HepG2 (cell line): ENCODE data around the gene FNDC3B. TPM values are rescaled to one million over a fixed set of nuclear protein-coding genes. Genes with fewer than 3 reads are reported as not detected.
A peak's percentile ranks its signal among the peaks of the same experiment; 100 is the strongest.

ENCODE experiments used
- AGO1 ChIP-seq: fragments of 200-400 bp; formaldehyde crosslinking; IDR thresholded peaks from 2 replicates; pipeline ENCODE4 v1.6.1; 2017; ENCODE audit warnings: mild to moderate bottlenecking, low read depth, low read length, moderate library complexity; ENCODE audit not compliant: poor library complexity, severe bottlenecking
- ELK4 ChIP-seq: sonication (generic); formaldehyde crosslinking; IDR thresholded peaks from 2 replicates; pipeline ENCODE4 v1.9.0; 2021; ENCODE audit warnings: missing genetic modification reagents, borderline replicate concordance
- FOXA1 ChIP-seq, 2 experiments: fragments of 450-650 bp in 1 of 2; sonication (generic) in 1 of 2; formaldehyde crosslinking in 1 of 2; IDR thresholded peaks; 2 replicates each; pipeline versions ENCODE4 v1.4.0 to v1.6.1; 2016 to 2020; ENCODE audit warnings: missing genetic modification reagents in 1 of 2
- FOXJ3 ChIP-seq: sonication (generic); formaldehyde crosslinking; IDR thresholded peaks from 2 replicates; pipeline ENCODE4 v1.4.0; 2020; ENCODE audit warnings: missing genetic modification reagents, mild to moderate bottlenecking, borderline replicate concordance
- MAX ChIP-seq: IDR thresholded peaks from 2 replicates; pipeline ENCODE4 v1.6.1; 2012; ENCODE audit warnings: inconsistent platforms
- MAZ ChIP-seq, 2 experiments: sonication (generic) in 1 of 2; formaldehyde crosslinking in 1 of 2; IDR thresholded peaks; 2 replicates each; pipeline versions ENCODE4 v1.5.0 to v1.6.1; 2012 to 2020; ENCODE audit warnings: low read depth in 2 of 2, mild to moderate bottlenecking in 2 of 2, borderline replicate concordance in 1 of 2, improper control_type of control experiment in 1 of 2, low read length in 1 of 2, missing genetic modification reagents in 1 of 2, moderate library complexity in 1 of 2
- NCOA1 ChIP-seq: sonication (generic); formaldehyde crosslinking; IDR thresholded peaks from 2 replicates; pipeline ENCODE4 v1.9.0; 2021; ENCODE audit warnings: missing genetic modification reagents
- PCBP1 ChIP-seq: fragments of 200-400 bp; formaldehyde crosslinking; IDR thresholded peaks from 2 replicates; pipeline ENCODE4 v1.6.1; 2017; ENCODE audit warnings: mild to moderate bottlenecking, low read depth, low read length, borderline replicate concordance
- REXO4 ChIP-seq: sonication (generic); formaldehyde crosslinking; IDR thresholded peaks from 2 replicates; pipeline ENCODE4 v1.8.0; 2022; ENCODE audit warnings: missing genetic modification reagents, mild to moderate bottlenecking, borderline replicate concordance
- SALL1 ChIP-seq: sonication (generic); formaldehyde crosslinking; IDR thresholded peaks from 2 replicates; pipeline ENCODE4 v1.8.0; 2022; ENCODE audit warnings: mild to moderate bottlenecking, missing genetic modification reagents
- SMAD3 ChIP-seq: sonication (generic); formaldehyde crosslinking; IDR thresholded peaks from 2 replicates; pipeline ENCODE4 v1.4.0; 2020; ENCODE audit warnings: missing genetic modification reagents
- SMYD3 ChIP-seq: sonication (generic); formaldehyde crosslinking; IDR thresholded peaks from 2 replicates; pipeline ENCODE4 v1.8.1; 2023; ENCODE audit warnings: mild to moderate bottlenecking, missing genetic modification reagents
- SNAI1 ChIP-seq: sonication (generic); formaldehyde crosslinking; IDR thresholded peaks from 2 replicates; pipeline ENCODE4 v1.5.0; 2020; ENCODE audit warnings: mild to moderate bottlenecking, missing genetic modification reagents, borderline replicate concordance
- SNAPC5 ChIP-seq: sonication (generic); formaldehyde crosslinking; IDR thresholded peaks from 2 replicates; pipeline ENCODE4 v1.8.1; 2023; ENCODE audit warnings: mild to moderate bottlenecking, missing genetic modification reagents, borderline replicate concordance
- SP2 ChIP-seq: sonication (generic); formaldehyde crosslinking; IDR thresholded peaks from 2 replicates; pipeline ENCODE4 v1.5.1; 2020; ENCODE audit warnings: mild to moderate bottlenecking, missing genetic modification reagents
- SYNCRIP ChIP-seq: fragments of 200-400 bp; formaldehyde crosslinking; IDR thresholded peaks from 2 replicates; pipeline ENCODE4 v1.6.1; 2018; ENCODE audit warnings: mild to moderate bottlenecking, low read depth, low read length; ENCODE audit not compliant: insufficient read depth
- TARDBP ChIP-seq: sonication (generic); formaldehyde crosslinking; IDR thresholded peaks from 2 replicates; pipeline ENCODE4 v1.8.0; 2022; ENCODE audit warnings: mild to moderate bottlenecking, missing genetic modification reagents
- ZBTB25 ChIP-seq: IDR thresholded peaks from 2 replicates; pipeline ENCODE4 v1.6.1; 2018; ENCODE audit warnings: missing genetic modification reagents
- ZNF333 ChIP-seq: sonication (generic); formaldehyde crosslinking; IDR thresholded peaks from 2 replicates; pipeline ENCODE4 v1.4.0; 2020; ENCODE audit warnings: mild to moderate bottlenecking, missing genetic modification reagents, borderline replicate concordance
- ZNF382 ChIP-seq: sonication (generic); formaldehyde crosslinking; IDR thresholded peaks from 2 replicates; pipeline ENCODE4 v1.5.0; 2020; ENCODE audit warnings: missing genetic modification reagents, mild to moderate bottlenecking, borderline replicate concordance
- ZNF770 ChIP-seq: sonication (generic); formaldehyde crosslinking; IDR thresholded peaks from 2 replicates; pipeline ENCODE4 v1.5.0; 2020; ENCODE audit warnings: mild to moderate bottlenecking, missing genetic modification reagents
- polyA plus RNA-seq, 8 experiments: library from polyadenylated mRNA; depleted of rRNA in 3 of 8; stranded (reverse) in 7 of 8; unstranded in 1 of 8; fragments of >200 nt; fragmentation: Illumina TruSeq in 4 of 8; extraction: Trizol in 4 of 8; gene quantifications; 2 replicates each; pipeline versions ENCODE4 v1.2.1 to v1.2.3, GENCODE V29; 2011 to 2016; ENCODE audit warnings: low read depth in 4 of 8, missing spikeins in 1 of 8, mixed read lengths in 1 of 8; ENCODE audit not compliant: insufficient read depth in 1 of 8
- total RNA-seq, 5 experiments: library from RNA; depleted of rRNA; stranded (reverse); fragments of >200 nt; fragmentation: Illumina TruSeq; extraction: Trizol; gene quantifications; 2 replicates each; pipeline ENCODE4 v1.2.3, GENCODE V29; 2016; ENCODE audit warnings: low read depth in 1 of 5

The FNDC3B gene
- total and polyA plus RNA-seq, 2 of the 13 experiments (the other 11 are each of a cell fraction or from before 2014, with no cell fraction given) = 74.8 to 103 TPM

- TF ChIP-seq ZNF770 (no peak; the same call in none of the 2 replicates), ELK4 (CRISPR knock-in tag) (no peak), SMYD3 (CRISPR knock-in tag) (no peak), AGO1 (peak; percentile 73), TARDBP (no peak), ZNF382 (no peak), SNAI1 (CRISPR knock-in tag) (peak; percentile 20; the same call in 1 of the 2 replicates), ZNF333 (CRISPR knock-in tag) (peak; percentile 11; the same call in 1 of the 2 replicates), ZBTB25 (CRISPR knock-in tag) (peak; percentile 60; the same call in 1 of the 2 replicates), SNAPC5 (CRISPR knock-in tag) (no peak), SMAD3 (peak; percentile 28; the same call in 1 of the 2 replicates), SALL1 (peak; percentile 68), MAX (peak; percentile 68), SYNCRIP (no peak), SP2 (CRISPR knock-in tag) (no peak), FOXA1 (IDR thresholded peaks at IDR 0.05) (no peak), FOXA1 (CRISPR knock-in tag; IDR thresholded peaks at IDR 0.05) (no peak), FOXJ3 (CRISPR knock-in tag) (no peak), REXO4 (CRISPR knock-in tag) (no peak), NCOA1 (CRISPR knock-in tag) (0 out of 2 replicates have a peak, but pooled peaks have one; percentile 14), PCBP1 (0 out of 2 replicates have a peak, but pooled peaks have one; percentile 14), MAZ (IDR thresholded peaks at IDR 0.05; ENCODE audit: borderline replicate concordance, low read depth, low read length) (0 out of 2 replicates have a peak, but pooled peaks have one; percentile 65), MAZ (CRISPR knock-in tag; IDR thresholded peaks at IDR 0.05; ENCODE audit: low read depth) (peak; percentile 82)
Measured at GRCh38 chr3:172040078-172040980, 951 bp downstream of the FNDC3B start (continued).
